Rectal smooth muscle tissue (tissue), 1 donor: ENCODE results near the gene ADAM23.

Experiments
- H3K27ac ChIP-seq: one replicate; pipeline ENCODE4 v1.7.0; 2013; ENCODE audit warnings: low read depth, low read length, inconsistent platforms
- H3K27me3 ChIP-seq: one replicate; pipeline ENCODE4 v1.7.0; 2013; ENCODE audit warnings: low read length; ENCODE audit not compliant: control insufficient read depth, insufficient read depth
- H3K36me3 ChIP-seq: one replicate; pipeline ENCODE4 v1.7.0; 2013; ENCODE audit warnings: low read length; ENCODE audit not compliant: control insufficient read depth, insufficient read depth
- H3K4me1 ChIP-seq: one replicate; pipeline ENCODE4 v1.7.0; 2013; ENCODE audit warnings: low read length; ENCODE audit not compliant: control insufficient read depth, insufficient read depth
- H3K4me3 ChIP-seq: one replicate; pipeline ENCODE4 v1.7.0; 2013; ENCODE audit warnings: low read length
- H3K9ac ChIP-seq: one replicate; pipeline ENCODE4 v1.7.0; 2013; ENCODE audit warnings: low read length

Gene ADAM23

DNA sequence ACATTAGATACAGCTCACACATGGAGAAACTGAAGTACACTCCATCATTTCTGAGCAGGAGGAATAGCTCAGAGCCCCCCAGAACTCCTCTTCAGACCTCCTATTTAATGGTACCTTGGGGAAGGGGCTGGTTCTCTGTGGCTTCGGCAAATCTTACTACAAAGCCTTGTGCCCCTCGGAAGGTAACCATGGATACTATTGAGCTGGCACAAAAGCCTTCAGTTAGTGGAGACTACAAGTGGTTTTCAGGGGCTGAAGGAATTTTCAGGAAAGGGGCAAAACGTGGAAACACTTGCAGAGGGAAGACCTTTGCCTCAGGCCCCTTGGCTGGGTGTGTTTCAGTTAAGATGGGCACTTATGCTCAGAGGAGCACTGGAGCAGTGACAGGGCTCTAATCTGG, 197.9 kb downstream of the ADAM23 start:
- Histone ChIP-seq H3K27ac (no peak overlapping the region), H3K4me3 (no peak overlapping the region), H3K4me1 (no peaks in the 10 kb centered on the region), H3K27me3 (peaks cover 6% of the 10 kb centered on the region), H3K36me3 (no peaks in the 10 kb centered on the region), H3K9ac (no peak overlapping the region)

DNA sequence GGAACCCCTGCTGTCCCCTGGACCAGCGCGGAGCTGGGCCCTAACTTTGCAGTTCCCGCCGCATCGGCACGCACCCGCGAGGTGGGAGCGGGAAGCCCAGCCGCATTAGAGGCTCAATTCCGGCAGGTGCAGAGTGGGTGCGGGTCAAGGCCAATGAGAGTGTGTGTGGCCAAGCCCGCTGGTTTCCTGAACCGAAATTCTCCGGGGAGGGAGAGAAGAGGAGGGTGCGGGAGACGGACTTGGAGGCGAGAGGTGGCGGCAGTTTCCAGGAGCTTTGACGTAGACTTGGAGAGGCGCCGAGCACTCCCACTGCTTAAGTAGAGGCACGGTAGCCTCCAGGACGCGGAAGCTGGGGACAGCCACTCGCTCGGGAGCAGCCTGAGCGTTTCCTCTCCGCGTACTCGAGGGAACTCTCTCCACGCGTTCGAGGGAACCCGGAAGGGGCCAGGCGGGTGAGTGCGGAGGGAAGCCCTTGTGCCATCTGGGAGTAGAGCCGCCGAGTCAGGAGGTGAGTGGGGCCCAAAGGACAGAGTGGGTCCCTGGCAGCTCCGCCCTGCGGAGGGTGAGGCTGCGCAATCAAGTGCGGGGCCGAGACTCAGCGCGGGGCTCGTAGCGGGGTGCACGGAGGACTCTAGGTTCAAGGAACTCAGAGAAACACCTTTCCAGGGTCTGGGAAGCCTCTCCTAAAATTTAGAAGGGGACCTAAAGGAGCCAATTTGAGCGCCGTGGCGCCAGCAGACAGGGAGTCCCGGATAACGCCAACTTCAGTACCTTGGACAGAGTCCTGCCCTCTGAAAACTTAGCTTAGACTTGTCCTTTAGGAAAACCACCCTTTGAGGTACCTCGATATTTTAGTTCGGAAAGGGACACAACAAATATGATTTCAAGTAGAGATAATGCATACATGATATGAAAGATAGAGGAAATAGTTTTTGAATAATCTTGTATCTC, 199.0 kb downstream of the ADAM23 start, which contains the start of gene FAM237A:
Gene FAM237A (plus strand): TSS at position 413 of the 951 bp plus-strand sequence. CDS start 1,750 bp downstream, outside the sequence.
- no peak within 1 kb of the TSS for H3K27ac ChIP-seq
- peaks cover 6% of the 10 kb centered on the region for H3K27me3 ChIP-seq
- H3K36me3 ChIP-seq: no peaks in the 10 kb centered on the region
- no peak within 1 kb of the TSS for H3K4me3 ChIP-seq
- no peak within 1 kb of the TSS for H3K9ac ChIP-seq
- H3K4me1 ChIP-seq: no peaks in the 10 kb centered on the region

DNA sequence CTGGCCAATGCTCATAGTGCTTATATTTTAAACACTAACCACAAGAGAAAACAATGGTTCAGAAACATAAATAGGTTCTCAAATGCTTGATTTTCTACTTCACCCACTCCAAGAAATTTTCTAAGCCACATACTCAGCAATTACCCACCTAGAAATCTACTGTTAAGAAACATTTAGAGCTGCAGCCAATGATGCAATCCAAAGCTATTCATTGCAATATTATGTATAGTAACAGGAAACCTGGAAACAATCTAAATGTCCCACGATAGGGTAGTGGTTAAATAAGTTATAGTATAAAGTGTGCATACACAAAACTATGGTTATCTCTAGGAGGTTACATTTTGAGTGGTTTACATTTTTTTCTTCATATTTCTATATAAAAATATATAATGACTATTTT, 204.7 kb downstream of the ADAM23 start:
- H3K4me1 ChIP-seq: no peaks in the 10 kb centered on the region
- no peaks in the 10 kb centered on the region for H3K36me3 ChIP-seq
- H3K4me3 ChIP-seq: no peak overlapping the region
- H3K9ac ChIP-seq: no peak overlapping the region
- H3K27ac ChIP-seq: no peak overlapping the region
- no peaks in the 10 kb centered on the region for H3K27me3 ChIP-seq

DNA sequence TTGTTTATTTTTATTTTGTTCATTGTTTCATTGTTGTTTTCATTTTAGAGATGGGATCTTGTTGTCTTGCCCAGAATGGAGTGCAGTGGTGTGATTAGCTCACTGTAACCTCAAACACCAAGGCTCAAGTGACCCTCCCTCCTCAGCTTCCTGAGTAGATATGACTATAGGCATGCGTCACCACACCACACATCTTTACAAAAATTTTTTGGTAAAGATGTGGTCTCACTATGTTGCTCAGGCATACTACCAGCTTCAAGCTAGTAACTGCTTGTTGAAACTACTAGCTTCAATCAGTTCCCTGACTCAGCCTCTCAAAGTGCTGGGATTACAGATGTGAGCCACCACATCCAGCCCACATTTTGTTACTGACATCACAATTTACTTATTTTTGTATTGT, 213.8 kb downstream of the ADAM23 start:
- Histone ChIP-seq H3K4me3 (no peak overlapping the region), H3K4me1 (no peaks in the 10 kb centered on the region), H3K9ac (no peak overlapping the region), H3K27me3 (no peaks in the 10 kb centered on the region), H3K36me3 (no peaks in the 10 kb centered on the region), H3K27ac (no peak overlapping the region)

DNA sequence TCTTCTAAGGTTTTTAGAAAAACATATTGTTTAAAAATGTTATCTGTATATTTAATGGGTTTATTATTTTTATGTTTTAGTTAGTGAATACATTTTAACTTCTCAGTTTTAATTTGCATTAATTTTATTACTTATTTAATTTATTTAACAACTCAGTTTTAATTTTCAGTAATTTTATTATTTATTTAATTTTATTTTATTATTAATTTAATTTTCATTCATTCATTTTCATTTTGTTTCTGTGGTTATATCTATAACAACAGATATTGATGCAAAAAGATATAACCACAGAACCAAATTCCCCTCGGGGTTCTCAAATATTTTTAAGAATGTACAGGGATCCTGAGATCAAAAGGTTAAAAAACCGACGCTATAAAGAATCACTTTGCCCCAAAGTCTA, 221.9 kb downstream of the ADAM23 start:
- Histone ChIP-seq H3K36me3 (no peaks in the 10 kb centered on the region), H3K27ac (no peak overlapping the region), H3K4me3 (no peak overlapping the region), H3K27me3 (no peaks in the 10 kb centered on the region), H3K4me1 (no peaks in the 10 kb centered on the region), H3K9ac (no peak overlapping the region)
